WTC11 (cell line): ENCODE data around the gene MAP3K3. TPM values are rescaled to one million over a fixed set of nuclear protein-coding genes. Genes with fewer than 3 reads are reported as not detected.

Experiments used
- ARID4B ChIP-seq: sonication (generic); formaldehyde crosslinking; IDR thresholded peaks from 2 replicates; pipeline ENCODE4 v1.8.0; 2023; ENCODE audit warnings: missing genetic modification reagents, mild to moderate bottlenecking, borderline replicate concordance
- ATF3 ChIP-seq: sonication (generic); formaldehyde crosslinking; conservative IDR thresholded peaks from 2 replicates; pipeline ENCODE4 v1.8.1; 2022; ENCODE audit warnings: mild to moderate bottlenecking, missing genetic modification reagents
- ATF6 ChIP-seq: sonication (generic); formaldehyde crosslinking; IDR thresholded peaks from 2 replicates; pipeline ENCODE4 v1.8.1; 2023; ENCODE audit warnings: mild to moderate bottlenecking, missing genetic modification reagents
- FOXK1 ChIP-seq: sonication (generic); formaldehyde crosslinking; IDR thresholded peaks from 2 replicates; pipeline ENCODE4 v1.8.0; 2022; ENCODE audit warnings: mild to moderate bottlenecking, moderate library complexity, missing genetic modification reagents
- GTF2I ChIP-seq: fragments of 250-450 bp; sonication (Bioruptor Pico); conservative IDR thresholded peaks from 2 replicates; pipeline ENCODE4 v1.4.0; 2021; ENCODE audit warnings: mild to moderate bottlenecking
- MLX ChIP-seq: sonication (generic); formaldehyde crosslinking; IDR thresholded peaks from 2 replicates; pipeline ENCODE4 v1.8.1; 2023; ENCODE audit warnings: mild to moderate bottlenecking, missing genetic modification reagents, moderate library complexity
- PRDM15 ChIP-seq: sonication (generic); formaldehyde crosslinking; IDR thresholded peaks from 2 replicates; pipeline ENCODE4 v1.8.0; 2022; ENCODE audit warnings: missing genetic modification reagents
- RORB ChIP-seq: fragments of 250-450 bp; sonication (Bioruptor Pico); IDR thresholded peaks from 2 replicates; pipeline ENCODE4 v1.9.0; 2021; ENCODE audit warnings: mild to moderate bottlenecking
- SMAD4 ChIP-seq: sonication (generic); formaldehyde crosslinking; IDR thresholded peaks from 2 replicates; pipeline ENCODE4 v1.8.0; 2022; ENCODE audit warnings: mild to moderate bottlenecking, missing genetic modification reagents
- STAT6 ChIP-seq: sonication (generic); formaldehyde crosslinking; conservative IDR thresholded peaks from 2 replicates; pipeline ENCODE4 v1.8.1; 2023; ENCODE audit warnings: mild to moderate bottlenecking, low read depth, missing genetic modification reagents, moderate library complexity
- TEAD1 ChIP-seq: sonication (generic); formaldehyde crosslinking; IDR thresholded peaks from 2 replicates; pipeline ENCODE4 v1.8.0; 2022; ENCODE audit warnings: mild to moderate bottlenecking, missing genetic modification reagents
- ZNF425 ChIP-seq: fragments of 250-450 bp; sonication (Bioruptor Pico); conservative IDR thresholded peaks from 2 replicates; pipeline ENCODE4 v1.9.0; 2021; ENCODE audit warnings: mild to moderate bottlenecking
- ZNF512 ChIP-seq: sonication (generic); formaldehyde crosslinking; IDR thresholded peaks from 2 replicates; pipeline ENCODE4 v1.8.1; 2022; ENCODE audit warnings: missing genetic modification reagents, borderline replicate concordance
- total RNA-seq: library from RNA; stranded (reverse); gene quantifications from 3 replicates; pipeline ENCODE4 v1.2.3, GENCODE V29; 2021

Gene MAP3K3
- total RNA-seq, 1 experiment from 2014 or later, result 25.7 TPM

GRCh38 chr17:63741408-63742173, 119.4 kb downstream of the MAP3K3 start, which contains the start of gene STRADA (continued):
- TF ChIP-seq ARID4B (CRISPR knock-in tag) (no peak), ZNF512 (no peak), FOXK1 (CRISPR knock-in tag) (peak; percentile 77; the same call in 1 of the 2 replicates), STAT6 (CRISPR knock-in tag) (no peak), PRDM15 (CRISPR knock-in tag) (peak; percentile 60), SMAD4 (no peak), ATF3 (CRISPR knock-in tag) (no peak), RORB (no peak), GTF2I (CRISPR knock-in tag) (0 out of 2 replicates have a peak, but pooled peaks have one; percentile 67), MLX (no peak), ATF6 (CRISPR knock-in tag) (no peak), ZNF425 (CRISPR knock-in tag) (no peak), TEAD1 (CRISPR knock-in tag) (no peak)
